Bone marrow (tissue), 2 donors: ENCODE results near the gene CDH6.

Experiments used
- DNase-seq, 2 donors: peaks; one replicate each; lab custom pipeline; 2025; lab: John Stamatoyannopoulos, UW

The CDH6 gene

GRCh38 chr5:31377274-31377946 is 183.9 kb downstream of the CDH6 start:
- DNase-seq, result no peak

DNA sequence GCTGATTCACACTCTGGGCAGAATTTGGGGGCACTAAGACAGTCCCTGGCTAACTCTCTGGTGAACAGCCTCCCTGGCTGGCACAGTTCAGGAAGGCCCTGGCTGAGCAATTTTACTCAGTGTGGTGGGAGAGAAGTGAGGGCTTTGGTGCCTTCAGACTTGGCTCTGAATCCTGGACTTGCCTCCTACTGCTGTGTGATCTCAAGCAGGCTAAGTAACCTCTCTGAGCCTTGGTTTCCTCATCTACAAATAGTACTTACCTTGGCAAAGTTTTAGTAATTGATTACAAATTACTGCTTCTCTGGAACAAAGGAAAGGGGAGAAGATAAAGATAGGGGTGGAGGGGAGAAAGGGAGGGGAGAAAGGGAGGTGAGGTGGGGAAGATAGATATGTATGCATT is 184.7 kb downstream of the CDH6 start:
- DNase-seq, result no peak
